Thymus (tissue), 11 donors: ENCODE data around the gene TLL2. TPM values are rescaled to one million over a fixed set of nuclear protein-coding genes. Genes with fewer than 3 reads are reported as not detected.

Experiments used
- DNase-seq, 9 donors: peaks; one replicate each; pipeline ENCODE4 v3.0.0-alpha.2; 2013; ENCODE audit warnings: low spot score in 9 of 9, low read depth in 6 of 9, missing footprints in 1 of 9
- H3K27ac ChIP-seq, 2 donors: one replicate each; pipeline ENCODE4 v1.5.1; 2013; ENCODE audit warnings: control low read depth in 1 of 2, low read depth in 1 of 2, low read length in 1 of 2, mild to moderate bottlenecking in 1 of 2, moderate library complexity in 1 of 2
- H3K27me3 ChIP-seq, 2 donors: one replicate each; pipeline ENCODE4 v1.5.1; 2013; ENCODE audit warnings: low read length in 1 of 2; ENCODE audit not compliant: control insufficient read depth in 2 of 2, insufficient read depth in 1 of 2
- H3K36me3 ChIP-seq, 2 donors: one replicate each; pipeline ENCODE4 v1.5.1; 2013; ENCODE audit warnings: low read length in 1 of 2, mild to moderate bottlenecking in 1 of 2, moderate library complexity in 1 of 2; ENCODE audit not compliant: control insufficient read depth in 2 of 2, insufficient read depth in 2 of 2
- H3K4me1 ChIP-seq, 2 donors: one replicate each; pipeline ENCODE4 v1.5.1; 2013; ENCODE audit warnings: low read length in 2 of 2; ENCODE audit not compliant: control insufficient read depth in 2 of 2, insufficient read depth in 2 of 2
- H3K4me3 ChIP-seq, 2 donors: one replicate each; pipeline ENCODE4 v1.5.1; 2013; ENCODE audit warnings: low read length in 2 of 2, control low read depth in 1 of 2, mild to moderate bottlenecking in 1 of 2
- H3K9me3 ChIP-seq, 2 donors: one replicate each; pipeline ENCODE4 v1.5.1; 2013; ENCODE audit warnings: low read length in 1 of 2, mild to moderate bottlenecking in 1 of 2; ENCODE audit not compliant: control insufficient read depth in 2 of 2, insufficient read depth in 1 of 2
- WGBS: extraction: QIAGEN DNeasy Blood & Tissue Kit; methylation state at CpG from one replicate; pipeline ENCODE4 v1.1.7; 2013; 5-methylcytosine and 5-hydroxymethylcytosine counted together
- polyA plus RNA-seq: library from polyadenylated mRNA; stranded (reverse); fragments of 200-250 nt; gene quantifications from one replicate; pipeline ENCODE4 v1.2.3, GENCODE V29; 2013
- total RNA-seq: library from RNA; stranded (reverse); fragments of 120-200 nt; gene quantifications from one replicate; pipeline ENCODE4 v1.2.4, GENCODE V29; 2013
- donor health status: healthy.

TLL2 gene
- total and polyA plus RNA-seq, 2 donors = 0.05 to 0.23 TPM

- peaks cover 3 to 12% of the 10 kb centered on the region in 2 donors for H3K4me1 ChIP-seq
- no peak overlapping the region for H3K4me3 ChIP-seq
- whole genome bisulfite sequencing = 93% methylated on average over 5 of the region's 5 CpGs
- DNase-seq = no peak
- no peaks in the 10 kb centered on the region for H3K9me3 ChIP-seq
- no peak overlapping the region for H3K27ac ChIP-seq
- H3K27me3 ChIP-seq = no peaks in the 10 kb centered on the region
- peaks cover 51 to 54% of the 10 kb centered on the region in 2 donors for H3K36me3 ChIP-seq
Measured at GRCh38 chr10:96321822-96322221, 191.9 kb downstream of the TLL2 start.

GRCh38 chr10:96319754-96320474, 193.8 kb downstream of the TLL2 start:
- Histone ChIP-seq H3K4me3 (no peak overlapping the region), H3K9me3 (no peaks in the 10 kb centered on the region), H3K4me1 (peaks cover 17 to 21% of the 10 kb centered on the region in 2 donors), H3K27ac (no peak overlapping the region), H3K36me3 (peaks cover 45 to 57% of the 10 kb centered on the region in 2 donors), H3K27me3 (no peaks in the 10 kb centered on the region)
- WGBS = 70% methylated on average over 3 of the region's 3 CpGs
- no peak for DNase-seq

DNA sequence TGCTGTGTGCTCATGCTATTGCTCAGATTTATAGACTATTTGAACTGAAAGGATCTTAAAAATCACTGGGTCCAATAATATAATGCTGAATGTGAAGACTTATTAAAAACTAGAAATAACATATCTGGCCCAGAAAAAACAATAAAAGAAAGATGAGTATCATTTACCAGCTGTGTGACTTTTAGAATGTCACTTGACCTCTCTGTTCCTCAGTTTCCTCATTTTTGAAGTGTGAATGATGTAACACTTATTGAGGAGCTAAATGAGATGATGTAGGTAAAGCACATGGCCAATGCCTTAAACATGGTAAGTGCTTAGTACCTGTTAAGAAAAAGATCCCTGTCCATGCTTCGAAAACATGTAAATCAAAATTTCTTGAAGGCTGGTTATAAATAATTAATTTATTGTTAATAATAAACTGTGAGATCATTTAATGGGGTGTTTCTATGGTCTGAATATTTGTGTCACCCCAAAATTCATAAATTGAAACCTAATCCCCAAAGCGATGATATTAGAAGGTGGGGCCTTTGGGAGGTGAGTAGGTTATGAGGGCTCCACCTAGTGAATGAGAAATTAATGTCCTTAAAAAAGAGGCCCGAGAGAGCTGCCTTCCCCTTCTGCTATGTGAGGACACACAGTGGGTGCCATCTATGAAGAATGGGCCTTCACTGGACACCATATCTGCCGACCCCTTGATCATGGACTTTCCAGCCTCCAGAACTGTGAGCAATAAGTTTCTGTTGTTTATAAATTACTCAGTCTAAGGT, 196.5 kb downstream of the TLL2 start:
- no peak for DNase-seq
- Histone ChIP-seq H3K4me3 (no peak overlapping the region), H3K36me3 (peaks cover 31 to 39% of the 10 kb centered on the region in 2 donors), H3K9me3 (no peaks in the 10 kb centered on the region), H3K27me3 (no peaks in the 10 kb centered on the region), H3K27ac (no peak overlapping the region), H3K4me1 (peaks cover 35 to 39% of the 10 kb centered on the region in 2 donors)
- WGBS = 86% methylated on average over 4 of the region's 4 CpGs

Other genes starting within 250 kb of the TLL2 start
- 7.2 TPM for gene BLNK, start 242.4 kb downstream of the TLL2 start, total RNA-seq
- 11.2 TPM for gene BLNK, start 242.4 kb downstream of the TLL2 start, polyA plus RNA-seq
- gene DNTT, start 209.5 kb downstream of the TLL2 start, total RNA-seq = 38.7 TPM
- 38.4 TPM for gene DNTT, start 209.5 kb downstream of the TLL2 start, polyA plus RNA-seq
- under 0.01 TPM for gene OPALIN, start 154.9 kb downstream of the TLL2 start, total RNA-seq
- 0.18 TPM for gene OPALIN, start 154.9 kb downstream of the TLL2 start, polyA plus RNA-seq
- 47.5 TPM for gene TM9SF3, start 73.1 kb upstream of the TLL2 start, total RNA-seq
- gene TM9SF3, start 73.1 kb upstream of the TLL2 start, polyA plus RNA-seq = 41.0 TPM
- 8.1 TPM for gene PIK3AP1, start 206.6 kb upstream of the TLL2 start, total RNA-seq
- 13.0 TPM for gene PIK3AP1, start 206.6 kb upstream of the TLL2 start, polyA plus RNA-seq